HG03469 (cell line): ENCODE measurements around the gene LY6G6C.

Source experiments
- ATAC-seq: cut with Tn5 transposase; IDR thresholded peaks from one replicate; pipeline ENCODE4 v1.9.1; 2021; ENCODE audit warnings: mild to moderate bottlenecking, moderate library complexity, moderate number of reproducible peaks; ENCODE audit not compliant: unreplicated experiment

LY6G6C gene

GRCh38 chr6:31721351-31722020 is at the start of gene LY6G6C:
Gene LY6G6C, minus strand, starts transcription at chr6:31721746. Its CDS starts 67 bp downstream, at chr6:31721679.
- ATAC-seq: no peak

GRCh38 chr6:31770860-31771259 is 49.3 kb upstream of the LY6G6C start:
- no peak for ATAC-seq

GRCh38 chr6:31769684-31770371 is 48.3 kb upstream of the LY6G6C start:
- no peak for ATAC-seq

- ATAC-seq: no peak
Measured at GRCh38 chr6:31768363-31769257, 47.1 kb upstream of the LY6G6C start.

GRCh38 chr6:31767096-31767645 is 45.6 kb upstream of the LY6G6C start:
- ATAC-seq: no peak

GRCh38 chr6:31765910-31766794 is 44.6 kb upstream of the LY6G6C start:
- ATAC-seq: no peak

- ATAC-seq: no peak
Measured at GRCh38 chr6:31765559-31765909, 44.0 kb upstream of the LY6G6C start.

GRCh38 chr6:31764198-31764597 is 42.7 kb upstream of the LY6G6C start:
- ATAC-seq: no peak

GRCh38 chr6:31763619-31763940 is 42.0 kb upstream of the LY6G6C start:
- no peak for ATAC-seq

GRCh38 chr6:31762878-31763618 is 41.5 kb upstream of the LY6G6C start:
- ATAC-seq: no peak

- ATAC-seq: no peak
Measured at GRCh38 chr6:31762356-31762755, 40.8 kb upstream of the LY6G6C start, which contains the start of gene SAPCD1. Gene SAPCD1, plus strand, starts transcription at chr6:31762656. Its CDS starts 399 bp downstream, at chr6:31763055.

GRCh38 chr6:31761343-31761742 is 39.8 kb upstream of the LY6G6C start:
- ATAC-seq: no peak

GRCh38 chr6:31760790-31761189 is 39.2 kb upstream of the LY6G6C start:
- no peak for ATAC-seq

- ATAC-seq: no peak
Measured at GRCh38 chr6:31758281-31758680, 36.7 kb upstream of the LY6G6C start.

- no peak for ATAC-seq
Measured at GRCh38 chr6:31752739-31753319, 31.3 kb upstream of the LY6G6C start.

GRCh38 chr6:31750411-31751022 is 29.0 kb upstream of the LY6G6C start:
- no peak for ATAC-seq

GRCh38 chr6:31749301-31750036 is 27.9 kb upstream of the LY6G6C start:
- ATAC-seq: no peak

GRCh38 chr6:31744422-31744821 is 22.9 kb upstream of the LY6G6C start:
- no peak for ATAC-seq
